Measurements from ENCODE around the gene CA11.

The CA11 gene

GRCh38 chr19:48616491-48617056 lies 29.4 kb downstream of the CA11 start:
- no peak for TF ChIP-seq POU2F2 (IDR thresholded peaks at IDR 0.05; ENCODE audit: low read depth, low read length)
- 0 out of 2 replicates have a peak, but pooled peaks have one; percentile 8 for TF ChIP-seq POLR2AphosphoS5 (IDR thresholded peaks at IDR 0.05; ENCODE audit: low read depth, low read length)
- no peak for DNase-seq (ENCODE audit: insufficient read length, low spot score)
- FAIRE-seq, result no peak

GRCh38 chr19:48616041-48616436 lies 29.9 kb downstream of the CA11 start:
- FAIRE-seq (no peak), DNase-seq (ENCODE audit: insufficient read length, low spot score) (no peak)
- TF ChIP-seq POLR2AphosphoS5 (IDR thresholded peaks at IDR 0.05; ENCODE audit: low read depth, low read length) (peak; percentile 16), SPI1 (IDR thresholded peaks at IDR 0.05; ENCODE audit: low read depth, low read length) (no peak)

GRCh38 chr19:48615231-48616040 lies 30.6 kb downstream of the CA11 start:
- FAIRE-seq, result no peak
- no peak for TF ChIP-seq SPI1 (IDR thresholded peaks at IDR 0.05; ENCODE audit: low read depth, low read length)
- TF ChIP-seq POLR2A (IDR thresholded peaks at IDR 0.05; ENCODE audit: low read depth, low read length), result peak; percentile 28; the same call in 1 of the 2 replicates
- DNase-seq (ENCODE audit: insufficient read length, low spot score), result no peak

GRCh38 chr19:48614436-48615230 lies 31.4 kb downstream of the CA11 start, which contains the start of gene FAM83E:
Gene FAM83E, minus strand, starts transcription at chr19:48615076. Its CDS starts 1,704 bp downstream, at chr19:48613372.
- no peak for DNase-seq (ENCODE audit: insufficient read length, low spot score)
- no peak for FAIRE-seq
- no peak for TF ChIP-seq TAF1 (IDR thresholded peaks at IDR 0.05; ENCODE audit: low read depth, low read length)
- TF ChIP-seq POU2F2 (IDR thresholded peaks at IDR 0.05; ENCODE audit: low read depth, low read length), result no peak; the same call in 1 of the 2 replicates
- TF ChIP-seq POLR2A (IDR thresholded peaks at IDR 0.05; ENCODE audit: low read depth, low read length), result peak; percentile 3; the same call in 1 of the 2 replicates
- TF ChIP-seq POLR2AphosphoS5 (IDR thresholded peaks at IDR 0.05; ENCODE audit: low read depth, low read length), result peak; percentile 51; the same call in 1 of the 2 replicates

GRCh38 chr19:48613852-48614435 lies 32.0 kb downstream of the CA11 start:
- TF ChIP-seq PAX5 (IDR thresholded peaks at IDR 0.05; ENCODE audit: insufficient read depth, low read length, severe bottlenecking) (no peak), SPI1 (IDR thresholded peaks at IDR 0.05; ENCODE audit: low read depth, low read length) (no peak), POLR2A (IDR thresholded peaks at IDR 0.05; ENCODE audit: low read depth, low read length) (peak; percentile 73), POU2F2 (IDR thresholded peaks at IDR 0.05; ENCODE audit: low read depth, low read length) (peak; percentile 48; the same call in 1 of the 2 replicates), POLR2AphosphoS5 (IDR thresholded peaks at IDR 0.05; ENCODE audit: low read depth, low read length) (peak; percentile 71)
- FAIRE-seq (no peak), DNase-seq (ENCODE audit: insufficient read length, low spot score) (no peak)

GRCh38 chr19:48613024-48613851 lies 32.7 kb downstream of the CA11 start:
- TF ChIP-seq SPI1 (IDR thresholded peaks at IDR 0.05; ENCODE audit: low read depth, low read length), result no peak
- no peak for TF ChIP-seq PAX5 (IDR thresholded peaks at IDR 0.05; ENCODE audit: insufficient read depth, low read length, severe bottlenecking)
- no peak for FAIRE-seq
- no peak for DNase-seq (ENCODE audit: insufficient read length, low spot score)

GRCh38 chr19:48611872-48612271 lies 34.1 kb downstream of the CA11 start:
- DNase-seq (ENCODE audit: insufficient read length, low spot score) (no peak), FAIRE-seq (no peak)
- TF ChIP-seq TAF1 (IDR thresholded peaks at IDR 0.05; ENCODE audit: low read depth, low read length), result no peak
- TF ChIP-seq POLR2AphosphoS5 (IDR thresholded peaks at IDR 0.05; ENCODE audit: low read depth, low read length), result no peak
- TF ChIP-seq POU2F2 (IDR thresholded peaks at IDR 0.05; ENCODE audit: low read depth, low read length), result no peak
- TF ChIP-seq POLR2A (IDR thresholded peaks at IDR 0.05; ENCODE audit: low read depth, low read length), result no peak
- TF ChIP-seq PAX5 (IDR thresholded peaks at IDR 0.05; ENCODE audit: insufficient read depth, low read length, severe bottlenecking), result no peak
- no peak for TF ChIP-seq SPI1 (IDR thresholded peaks at IDR 0.05; ENCODE audit: low read depth, low read length)

- FAIRE-seq, result no peak
- DNase-seq (ENCODE audit: insufficient read length, low spot score), result no peak
- no peak for TF ChIP-seq SPI1 (IDR thresholded peaks at IDR 0.05; ENCODE audit: low read depth, low read length)
- TF ChIP-seq POU2F2 (IDR thresholded peaks at IDR 0.05; ENCODE audit: low read depth, low read length), result no peak
- no peak for TF ChIP-seq POLR2AphosphoS5 (IDR thresholded peaks at IDR 0.05; ENCODE audit: low read depth, low read length)
- TF ChIP-seq POLR2A (IDR thresholded peaks at IDR 0.05; ENCODE audit: low read depth, low read length), result no peak
- TF ChIP-seq PAX5 (IDR thresholded peaks at IDR 0.05; ENCODE audit: insufficient read depth, low read length, severe bottlenecking), result no peak
- TF ChIP-seq TAF1 (IDR thresholded peaks at IDR 0.05; ENCODE audit: low read depth, low read length), result no peak
Measured at GRCh38 chr19:48609571-48610108, 36.3 kb downstream of the CA11 start.

GRCh38 chr19:48608798-48609263 lies 37.2 kb downstream of the CA11 start:
- TF ChIP-seq TAF1 (IDR thresholded peaks at IDR 0.05; ENCODE audit: low read depth, low read length) (no peak), SPI1 (IDR thresholded peaks at IDR 0.05; ENCODE audit: low read depth, low read length) (peak; percentile 41; the same call in 1 of the 2 replicates)
- DNase-seq (ENCODE audit: insufficient read length, low spot score) (peak; percentile 75), FAIRE-seq (peak; percentile 78)

All from GM12891 (cell line).